ENCODE data around the gene MXRA7. TPM values are rescaled to one million over a fixed set of nuclear protein-coding genes. Genes with fewer than 3 reads are reported as not detected.

Gene MXRA7
- polyA plus RNA-seq, 1 of the 3 experiments (the other 2 are of a cell fraction): 154 TPM

DNA sequence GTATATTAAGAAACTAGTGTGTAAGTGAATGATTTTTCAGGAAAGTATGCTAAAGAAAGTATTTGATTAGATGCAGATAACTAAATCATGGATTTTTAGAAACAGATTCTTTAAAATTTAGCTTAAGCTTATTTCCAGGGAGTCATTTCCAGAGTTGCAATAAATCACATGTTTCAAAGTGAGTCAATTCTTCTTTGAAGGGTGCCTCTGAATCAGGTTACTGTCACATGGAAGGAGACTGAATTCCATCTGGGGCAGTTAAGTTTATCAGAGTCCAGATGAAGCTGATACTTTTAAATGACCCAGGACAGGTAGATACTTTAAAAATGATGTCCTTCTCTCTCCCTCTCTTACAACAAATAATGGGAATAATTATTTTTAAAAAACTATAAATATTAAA is 32.2 kb upstream of the MXRA7 start (continued):
- TF ChIP-seq SIN3A (IDR thresholded peaks at IDR 0.05; ENCODE audit: borderline replicate concordance, low read depth, low read length) (no peak), SMC3 (IDR thresholded peaks at IDR 0.05; ENCODE audit: low read depth, low read length) (no peak), USF1 (IDR thresholded peaks at IDR 0.05; ENCODE audit: borderline replicate concordance, low read depth) (no peak), GABPA (IDR thresholded peaks at IDR 0.05; ENCODE audit: low read depth) (no peak), TEAD4 (IDR thresholded peaks at IDR 0.05; ENCODE audit: borderline replicate concordance, insufficient read depth) (no peak), JUND (IDR thresholded peaks at IDR 0.05) (peak; percentile 39), TCF12 (IDR thresholded peaks at IDR 0.05) (0 out of 2 replicates have a peak, but pooled peaks have one; percentile 44), RFX5 (IDR thresholded peaks at IDR 0.05; ENCODE audit: low read length) (no peak), RAD21 (IDR thresholded peaks at IDR 0.05; ENCODE audit: low read length) (no peak), YY1 (IDR thresholded peaks at IDR 0.05; ENCODE audit: low read depth) (no peak), MXI1 (IDR thresholded peaks at IDR 0.05; ENCODE audit: low read depth, low read length) (no peak), ELF1 (IDR thresholded peaks at IDR 0.05) (no peak), EZH2phosphoT487 (IDR thresholded peaks at IDR 0.05; ENCODE audit: borderline replicate concordance, low read depth) (no peak), IRF3 (IDR thresholded peaks at IDR 0.05; ENCODE audit: low read depth, low read length) (no peak)
- TF ChIP-seq, protein P1, sequence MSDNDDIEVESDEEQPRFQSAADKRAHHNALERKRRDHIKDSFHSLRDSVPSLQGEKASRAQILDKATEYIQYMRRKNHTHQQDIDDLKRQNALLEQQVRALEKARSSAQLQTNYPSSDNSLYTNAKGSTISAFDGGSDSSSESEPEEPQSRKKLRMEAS (IDR thresholded peaks at IDR 0.05; ENCODE audit: low read depth): peak; percentile 48; the same call in 1 of the 2 replicates
- TF ChIP-seq, protein P2, sequence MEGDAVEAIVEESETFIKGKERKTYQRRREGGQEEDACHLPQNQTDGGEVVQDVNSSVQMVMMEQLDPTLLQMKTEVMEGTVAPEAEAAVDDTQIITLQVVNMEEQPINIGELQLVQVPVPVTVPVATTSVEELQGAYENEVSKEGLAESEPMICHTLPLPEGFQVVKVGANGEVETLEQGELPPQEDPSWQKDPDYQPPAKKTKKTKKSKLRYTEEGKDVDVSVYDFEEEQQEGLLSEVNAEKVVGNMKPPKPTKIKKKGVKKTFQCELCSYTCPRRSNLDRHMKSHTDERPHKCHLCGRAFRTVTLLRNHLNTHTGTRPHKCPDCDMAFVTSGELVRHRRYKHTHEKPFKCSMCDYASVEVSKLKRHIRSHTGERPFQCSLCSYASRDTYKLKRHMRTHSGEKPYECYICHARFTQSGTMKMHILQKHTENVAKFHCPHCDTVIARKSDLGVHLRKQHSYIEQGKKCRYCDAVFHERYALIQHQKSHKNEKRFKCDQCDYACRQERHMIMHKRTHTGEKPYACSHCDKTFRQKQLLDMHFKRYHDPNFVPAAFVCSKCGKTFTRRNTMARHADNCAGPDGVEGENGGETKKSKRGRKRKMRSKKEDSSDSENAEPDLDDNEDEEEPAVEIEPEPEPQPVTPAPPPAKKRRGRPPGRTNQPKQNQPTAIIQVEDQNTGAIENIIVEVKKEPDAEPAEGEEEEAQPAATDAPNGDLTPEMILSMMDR (IDR thresholded peaks at IDR 0.05): no peak

DNA sequence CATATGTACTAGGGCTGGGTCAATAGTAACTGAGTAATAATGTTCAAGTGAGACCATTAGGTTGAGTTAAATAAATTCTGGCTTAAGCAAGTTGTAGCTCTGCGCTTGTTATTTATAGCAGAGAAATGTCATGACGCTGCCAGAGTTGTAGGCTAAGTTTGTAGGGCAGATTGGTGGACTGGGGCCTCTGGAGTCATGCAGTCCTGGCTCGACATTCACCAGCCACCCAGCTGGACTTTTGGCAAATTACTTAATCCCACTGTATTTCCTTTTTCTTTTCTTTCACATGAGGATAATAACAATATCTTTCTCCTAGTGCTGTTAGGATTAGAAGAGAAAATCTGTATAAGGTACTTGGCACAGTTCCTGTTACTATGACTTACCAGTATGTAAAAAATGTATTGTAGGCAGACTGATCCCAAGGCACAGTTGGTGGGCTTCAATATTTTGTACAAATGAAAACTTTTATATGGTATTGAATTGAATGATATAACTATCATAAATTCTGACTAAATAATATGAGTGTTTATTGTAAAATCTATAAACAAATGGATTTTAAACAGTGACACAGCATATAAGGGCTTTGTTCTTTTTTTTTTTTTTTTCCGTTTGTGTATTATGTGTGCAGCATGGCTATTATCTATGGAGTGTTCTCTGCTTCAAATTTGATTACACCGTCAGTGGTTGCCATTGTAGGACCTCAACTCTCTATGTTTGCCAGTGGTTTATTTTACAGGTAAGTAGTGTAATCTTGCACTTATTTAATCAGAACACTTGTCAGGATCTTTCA is 29.8 kb upstream of the MXRA7 start:
- peaks cover 8% of the 10 kb centered on the region for H4K20me1 ChIP-seq (ENCODE audit: insufficient read depth)
- no peak for DNase-seq
- no peaks in the 10 kb centered on the region for H3K9me3 ChIP-seq
- H3K4me3 ChIP-seq (ENCODE audit: low read depth in 2 of 2, low read length in 1 of 2): no peak overlapping the region
- no peak overlapping the region for H2AFZ ChIP-seq (ENCODE audit: low read depth)
- H3K27me3 ChIP-seq (ENCODE audit: insufficient read depth): no peaks in the 10 kb centered on the region
- peak overlapping the region in 1 of 2 experiments; percentile 20; a peak in 1 of 4 replicates for H3K27ac ChIP-seq (ENCODE audit: low read depth in 2 of 2, low read length in 1 of 2)
- peak overlapping the region; percentile 94; the same call in 1 of the 2 replicates for H3K4me2 ChIP-seq
- no peaks in the 10 kb centered on the region for H3K9me2 ChIP-seq
- peaks cover 37 to 43% of the 10 kb centered on the region in 2 experiments for H3K36me3 ChIP-seq (replicated peaks in 1 of 2; ENCODE audit: control insufficient read depth in 1 of 2, insufficient read depth in 2 of 2, low read length in 1 of 2)
- ChIA-PET CTCF (interaction anchor here (1.3 to 5.8 kb wide), 5 partner anchors 14 to 348 kb away, joined by 3 to 34 read pairs (median 4); partner anchors contain the start of genes JMJD6, METTL23 and MGAT5B), POLR2A (interaction anchor here (0.6 kb wide), 1 partner anchor 212 kb away, joined by 4 read pairs; no protein-coding TSS in a partner anchor)
- H3K79me2 ChIP-seq (ENCODE audit: insufficient read depth): peaks cover 50% of the 10 kb centered on the region
- H3F3A ChIP-seq (replicated peaks; ENCODE audit: insufficient read depth): peaks cover 18% of the 10 kb centered on the region
- H3K4me1 ChIP-seq (ENCODE audit: control insufficient read depth in 1 of 2, insufficient read depth in 2 of 2, low read depth in 1 of 2, low read length in 1 of 2): peaks cover 11 to 14% of the 10 kb centered on the region in 2 experiments; a peak in 3 of 4 replicates
- 91% methylated on average over 5 of the region's 5 CpGs for WGBS (ENCODE audit: low lambda C conversion rate)
- no peak overlapping the region for H3K9ac ChIP-seq
- no peak for TF ChIP-seq CHD2 (IDR thresholded peaks at IDR 0.05; ENCODE audit: low read length, partially characterized antibody)
- TF ChIP-seq GATA2 (CRISPR knock-in tag; IDR thresholded peaks at IDR 0.05): no peak
- no peak for TF ChIP-seq NRF1 (IDR thresholded peaks at IDR 0.05; ENCODE audit: low read depth, low read length)
- TF ChIP-seq RXRA (IDR thresholded peaks at IDR 0.05; ENCODE audit: borderline replicate concordance, low read depth): no peak
- no peak for TF ChIP-seq FOXJ3 (CRISPR knock-in tag; IDR thresholded peaks at IDR 0.05)
- TF ChIP-seq SMC3 (IDR thresholded peaks at IDR 0.05; ENCODE audit: low read depth, low read length): no peak
- TF ChIP-seq MEF2A (IDR thresholded peaks at IDR 0.05; ENCODE audit: borderline replicate concordance, low read depth): no peak
- TF ChIP-seq FOSL2 (IDR thresholded peaks at IDR 0.05; ENCODE audit: borderline replicate concordance, low read depth): no peak
- TF ChIP-seq, protein P1 (IDR thresholded peaks at IDR 0.05; ENCODE audit: low read depth): no peak
- TF ChIP-seq, protein P3, sequence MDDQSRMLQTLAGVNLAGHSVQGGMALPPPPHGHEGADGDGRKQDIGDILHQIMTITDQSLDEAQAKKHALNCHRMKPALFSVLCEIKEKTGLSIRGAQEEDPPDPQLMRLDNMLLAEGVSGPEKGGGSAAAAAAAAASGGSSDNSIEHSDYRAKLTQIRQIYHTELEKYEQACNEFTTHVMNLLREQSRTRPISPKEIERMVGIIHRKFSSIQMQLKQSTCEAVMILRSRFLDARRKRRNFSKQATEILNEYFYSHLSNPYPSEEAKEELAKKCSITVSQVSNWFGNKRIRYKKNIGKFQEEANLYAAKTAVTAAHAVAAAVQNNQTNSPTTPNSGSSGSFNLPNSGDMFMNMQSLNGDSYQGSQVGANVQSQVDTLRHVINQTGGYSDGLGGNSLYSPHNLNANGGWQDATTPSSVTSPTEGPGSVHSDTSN (IDR thresholded peaks at IDR 0.05): no peak
- no peak for TF ChIP-seq IRF3 (IDR thresholded peaks at IDR 0.05; ENCODE audit: low read depth, low read length)

Data from SK-N-SH (cell line).